BLaER1 (cell line): Measurements from ENCODE around the gene CASK.

Source experiments
- H3K27ac ChIP-seq: shearing (Covaris generic); formaldehyde crosslinking; 2 replicates; pipeline ENCODE4 v1.8.1; 2022
- H3K27me3 ChIP-seq: shearing (Covaris generic); formaldehyde crosslinking; 2 replicates; pipeline ENCODE4 v1.8.1; 2022
- H3K36me3 ChIP-seq: shearing (Covaris generic); formaldehyde crosslinking; 2 replicates; pipeline ENCODE4 v1.8.1; 2022
- H3K4me1 ChIP-seq: shearing (Covaris generic); formaldehyde crosslinking; 2 replicates; pipeline ENCODE4 v1.8.1; 2022
- H3K4me2 ChIP-seq: shearing (Covaris generic); formaldehyde crosslinking; 2 replicates; pipeline ENCODE4 v1.8.1; 2022
- H3K4me3 ChIP-seq: shearing (Covaris generic); formaldehyde crosslinking; 2 replicates; pipeline ENCODE4 v1.8.1; 2022
- H3K9ac ChIP-seq: shearing (Covaris generic); formaldehyde crosslinking; 2 replicates; pipeline ENCODE4 v1.8.1; 2022
- H3K9me3 ChIP-seq: shearing (Covaris generic); formaldehyde crosslinking; 2 replicates; pipeline ENCODE4 v1.8.1; 2022
- H4K20me1 ChIP-seq: shearing (Covaris generic); formaldehyde crosslinking; 2 replicates; pipeline ENCODE4 v1.8.1; 2022
- Cebpa-rat ChIP-seq: shearing (Covaris generic); IDR thresholded peaks from 2 replicates; pipeline ENCODE4 v1.8.1; 2022

CASK gene

GRCh38 chrX:41913476-41913875, 9.9 kb downstream of the CASK start:
- no peak overlapping the region for H3K9ac ChIP-seq
- H3K4me3 ChIP-seq = no peak overlapping the region
- H3K27ac ChIP-seq = no peak overlapping the region
- H4K20me1 ChIP-seq = peaks cover 25% of the 10 kb centered on the region
- H3K9me3 ChIP-seq = peaks cover 12% of the 10 kb centered on the region; the same call in 1 of the 2 replicates
- H3K36me3 ChIP-seq = no peaks in the 10 kb centered on the region
- H3K4me1 ChIP-seq = no peaks in the 10 kb centered on the region
- H3K4me2 ChIP-seq = no peak overlapping the region
- peaks cover 79% of the 10 kb centered on the region for H3K27me3 ChIP-seq
- no peak for TF ChIP-seq Cebpa-rat

GRCh38 chrX:41912923-41913322, 10.4 kb downstream of the CASK start:
- Histone ChIP-seq H4K20me1 (peaks cover 21% of the 10 kb centered on the region), H3K9me3 (peaks cover 17% of the 10 kb centered on the region), H3K4me2 (no peak overlapping the region), H3K9ac (no peak overlapping the region), H3K27me3 (peaks cover 75% of the 10 kb centered on the region), H3K4me3 (no peak overlapping the region), H3K4me1 (no peaks in the 10 kb centered on the region), H3K36me3 (no peaks in the 10 kb centered on the region), H3K27ac (no peak overlapping the region)
- no peak for TF ChIP-seq Cebpa-rat

GRCh38 chrX:41909068-41909467, 14.3 kb downstream of the CASK start:
- Histone ChIP-seq H3K27ac (no peak overlapping the region), H3K4me3 (no peak overlapping the region), H3K4me1 (no peaks in the 10 kb centered on the region), H3K36me3 (no peaks in the 10 kb centered on the region), H3K9me3 (peaks cover 33% of the 10 kb centered on the region), H3K4me2 (no peak overlapping the region), H4K20me1 (no peaks in the 10 kb centered on the region; the same call in 1 of the 2 replicates), H3K9ac (no peak overlapping the region), H3K27me3 (peaks cover 45% of the 10 kb centered on the region)
- no peak for TF ChIP-seq Cebpa-rat

DNA sequence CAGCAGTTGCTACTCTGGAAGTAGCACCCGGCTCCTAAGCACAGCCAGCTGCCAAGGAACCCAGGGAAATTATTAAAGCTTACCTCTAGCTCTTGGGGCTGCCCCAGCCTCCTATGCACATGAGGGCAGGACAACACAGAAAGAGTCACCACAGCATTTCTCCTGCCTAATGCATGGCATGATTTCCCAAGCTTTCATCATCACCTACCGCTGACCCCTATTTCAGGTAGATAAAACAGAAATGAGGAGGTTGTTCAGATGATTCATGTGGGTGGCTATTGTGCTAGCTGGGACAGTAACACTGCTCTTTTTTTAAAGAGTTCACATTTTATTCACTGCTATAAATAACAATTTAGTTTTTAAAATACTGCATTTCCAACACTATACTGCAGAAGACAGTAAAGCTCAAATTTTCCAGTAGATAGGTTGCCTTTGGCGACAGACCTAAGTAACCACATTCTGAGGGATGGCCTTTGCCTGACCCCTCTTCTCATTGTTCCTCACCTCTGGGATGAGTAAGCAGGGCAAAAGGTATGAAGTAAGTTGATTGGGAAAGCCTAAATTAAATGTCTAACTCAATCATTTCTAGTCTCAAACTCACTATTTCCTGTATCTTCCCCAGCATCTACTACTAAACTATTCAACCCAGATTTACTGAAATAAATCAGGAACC, 16.7 kb downstream of the CASK start:
- H4K20me1 ChIP-seq = no peaks in the 10 kb centered on the region
- TF ChIP-seq Cebpa-rat = no peak
- no peak overlapping the region for H3K4me2 ChIP-seq
- H3K27me3 ChIP-seq = peaks cover 38% of the 10 kb centered on the region
- H3K4me1 ChIP-seq = no peaks in the 10 kb centered on the region
- H3K36me3 ChIP-seq = peaks cover 6% of the 10 kb centered on the region; the same call in 1 of the 2 replicates
- H3K9me3 ChIP-seq = peaks cover 40% of the 10 kb centered on the region
- H3K9ac ChIP-seq = no peak overlapping the region
- H3K27ac ChIP-seq = no peak overlapping the region
- H3K4me3 ChIP-seq = no peak overlapping the region

GRCh38 chrX:41903544-41903943, 19.8 kb downstream of the CASK start:
- Histone ChIP-seq H3K27ac (no peak overlapping the region), H3K36me3 (peaks cover 16% of the 10 kb centered on the region), H3K4me3 (no peak overlapping the region), H3K4me1 (no peaks in the 10 kb centered on the region), H4K20me1 (no peaks in the 10 kb centered on the region), H3K9me3 (peaks cover 60% of the 10 kb centered on the region), H3K4me2 (no peak overlapping the region), H3K27me3 (peaks cover 21% of the 10 kb centered on the region; the same call in 1 of the 2 replicates), H3K9ac (no peak overlapping the region)
- no peak for TF ChIP-seq Cebpa-rat

DNA sequence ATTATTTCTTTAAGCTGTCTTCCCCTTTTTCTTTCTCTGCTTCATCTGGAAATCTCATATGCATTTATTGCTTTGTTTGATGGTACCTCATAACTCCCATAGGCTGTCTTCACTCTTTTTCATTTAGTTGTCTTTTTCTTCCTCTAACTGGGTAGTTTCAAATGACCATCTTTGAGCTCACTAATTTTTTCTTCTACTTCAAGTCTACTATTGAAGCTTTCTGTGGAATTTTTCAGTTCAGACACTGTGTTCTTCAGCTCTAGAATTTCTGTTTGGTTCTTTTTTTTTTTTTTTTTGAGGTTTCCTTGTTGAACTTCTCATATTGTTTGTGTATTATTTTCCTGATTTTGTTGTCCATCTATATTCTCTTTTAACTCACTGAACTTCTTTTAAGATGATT, 23.0 kb downstream of the CASK start:
- no peak overlapping the region for H3K4me2 ChIP-seq
- H3K36me3 ChIP-seq = peaks cover 16% of the 10 kb centered on the region
- H3K27me3 ChIP-seq = peaks cover 42% of the 10 kb centered on the region
- H3K4me3 ChIP-seq = no peak overlapping the region
- no peaks in the 10 kb centered on the region for H3K4me1 ChIP-seq
- no peaks in the 10 kb centered on the region for H4K20me1 ChIP-seq
- no peak overlapping the region for H3K27ac ChIP-seq
- no peak for TF ChIP-seq Cebpa-rat
- peaks cover 56% of the 10 kb centered on the region for H3K9me3 ChIP-seq
- no peak overlapping the region for H3K9ac ChIP-seq

DNA sequence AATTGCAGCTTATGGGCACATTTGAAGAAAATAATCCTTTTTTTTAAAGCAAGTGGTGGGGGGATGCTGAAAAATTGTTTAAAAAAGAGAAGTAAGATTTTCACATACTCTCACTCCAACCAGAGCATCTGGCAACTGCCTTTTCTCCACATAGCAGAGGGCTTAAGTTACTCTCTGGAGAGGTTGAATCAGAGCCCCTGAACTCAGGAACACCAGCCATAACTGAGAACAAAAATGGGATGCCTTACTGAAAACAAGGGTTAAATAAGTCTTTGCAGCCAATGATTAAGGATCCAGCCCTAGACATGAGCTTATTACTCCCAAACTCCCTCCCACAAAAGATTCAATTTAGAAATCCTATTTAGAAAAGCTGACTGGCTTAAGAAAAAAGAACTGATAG, 27.5 kb downstream of the CASK start:
- Histone ChIP-seq H3K9me3 (peaks cover 73% of the 10 kb centered on the region), H3K4me1 (no peaks in the 10 kb centered on the region), H3K9ac (no peak overlapping the region), H3K4me2 (no peak overlapping the region), H3K4me3 (no peak overlapping the region), H3K36me3 (peaks cover 6% of the 10 kb centered on the region), H3K27me3 (peaks cover 70% of the 10 kb centered on the region), H3K27ac (no peak overlapping the region), H4K20me1 (no peaks in the 10 kb centered on the region)
- TF ChIP-seq Cebpa-rat = no peak

DNA sequence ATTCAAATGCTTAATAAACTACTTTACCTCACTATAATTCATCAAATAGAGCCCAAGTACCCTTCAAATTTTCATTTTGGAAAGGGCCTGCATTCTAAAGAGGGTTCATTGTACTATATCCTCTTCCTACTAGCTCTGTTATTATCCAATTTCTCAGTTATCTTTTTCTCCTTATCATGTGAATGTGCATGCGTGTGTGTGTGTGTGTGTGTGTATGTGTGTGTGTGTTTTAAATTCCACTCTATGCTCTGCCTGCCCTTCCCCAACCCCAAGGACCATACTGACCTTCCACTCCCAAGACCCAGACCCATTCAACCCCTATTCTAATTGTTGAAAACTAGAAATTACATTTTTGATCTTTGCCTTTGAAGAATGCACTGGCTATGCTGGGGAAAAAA, 33.3 kb downstream of the CASK start:
- TF ChIP-seq Cebpa-rat = no peak
- no peaks in the 10 kb centered on the region for H3K4me1 ChIP-seq
- H4K20me1 ChIP-seq = no peaks in the 10 kb centered on the region
- H3K9me3 ChIP-seq = peaks cover 30% of the 10 kb centered on the region
- no peak overlapping the region for H3K4me3 ChIP-seq
- H3K27me3 ChIP-seq = peaks cover 57% of the 10 kb centered on the region
- peaks cover 5% of the 10 kb centered on the region; the same call in 1 of the 2 replicates for H3K36me3 ChIP-seq
- no peak overlapping the region for H3K9ac ChIP-seq
- no peak overlapping the region for H3K4me2 ChIP-seq
- H3K27ac ChIP-seq = no peak overlapping the region

DNA sequence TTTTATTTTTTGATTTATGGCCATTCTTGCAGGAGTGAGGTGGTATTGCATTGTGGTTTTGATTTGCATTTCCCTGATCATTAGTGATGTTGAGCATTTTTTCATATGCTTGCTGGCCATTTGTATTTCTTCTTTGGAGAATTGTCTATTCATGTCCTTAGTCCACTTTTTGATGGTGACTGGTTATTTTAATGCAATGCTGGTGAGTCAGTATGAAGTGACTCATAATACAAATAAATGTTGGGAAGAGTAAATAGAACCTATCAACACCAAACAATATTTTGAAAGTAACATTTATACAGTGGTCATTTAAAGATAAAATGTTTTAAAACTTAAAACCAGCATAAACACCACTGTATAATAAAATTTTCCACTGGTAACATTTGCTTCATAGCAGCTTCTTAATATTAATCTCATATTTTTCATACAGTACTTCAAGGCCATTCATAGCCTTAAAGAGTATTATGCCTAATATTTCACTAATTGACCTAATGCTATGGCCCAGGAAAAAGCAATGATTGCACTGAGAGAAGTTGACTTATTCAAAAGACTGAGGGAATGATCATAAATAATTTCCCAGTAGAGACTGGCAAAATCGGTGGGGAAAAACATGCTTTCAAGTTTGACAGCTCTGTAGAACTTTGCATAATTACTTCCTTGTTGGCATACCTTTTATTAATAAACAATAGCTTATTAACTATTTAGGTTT, 33.9 kb downstream of the CASK start:
- no peaks in the 10 kb centered on the region for H3K4me1 ChIP-seq
- peaks cover 26% of the 10 kb centered on the region for H3K9me3 ChIP-seq
- no peak overlapping the region for H3K4me2 ChIP-seq
- no peak overlapping the region for H3K4me3 ChIP-seq
- H3K27me3 ChIP-seq = peaks cover 57% of the 10 kb centered on the region
- H3K27ac ChIP-seq = no peak overlapping the region
- 0 out of 2 replicates have a peak, but pooled peaks cover 4% of the 10 kb centered on the region for H4K20me1 ChIP-seq
- H3K9ac ChIP-seq = no peak overlapping the region
- peaks cover 5% of the 10 kb centered on the region; the same call in 1 of the 2 replicates for H3K36me3 ChIP-seq
- TF ChIP-seq Cebpa-rat = no peak

DNA sequence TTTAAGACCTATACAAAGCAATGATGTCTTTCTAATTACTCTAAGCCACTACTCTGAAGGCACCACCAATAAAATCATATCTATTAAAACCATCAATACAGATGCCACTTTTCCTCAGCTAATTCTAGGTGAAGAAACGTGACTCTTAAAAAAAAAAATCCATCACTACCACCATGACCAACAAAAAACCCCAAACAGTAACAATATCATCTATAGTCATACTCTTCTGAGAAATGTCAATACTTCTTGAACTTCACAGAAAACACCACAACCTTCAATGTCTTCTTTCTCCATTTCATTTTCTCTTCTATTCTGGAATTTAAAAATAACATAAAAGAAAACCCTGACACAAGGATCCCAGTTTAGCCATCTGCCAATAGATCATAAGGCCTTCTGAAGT, 35.7 kb downstream of the CASK start:
- Histone ChIP-seq H3K4me2 (no peak overlapping the region), H3K36me3 (no peaks in the 10 kb centered on the region), H3K9ac (no peak overlapping the region), H3K4me3 (no peak overlapping the region), H4K20me1 (peaks cover 17% of the 10 kb centered on the region; the same call in 1 of the 2 replicates), H3K9me3 (peaks cover 21% of the 10 kb centered on the region), H3K27me3 (peaks cover 60% of the 10 kb centered on the region), H3K27ac (no peak overlapping the region), H3K4me1 (no peaks in the 10 kb centered on the region)
- TF ChIP-seq Cebpa-rat = no peak
